DMS53 treated with DMSO at 0.1 percent for 48 hours (cell line): ENCODE data around the gene TSPY9.
"Not testable (repeated sequence)": the region's sequence is repeated elsewhere in the genome, so short reads cannot be mapped to it uniquely, and the experiment has no call there.

Source experiments
- DNase-seq: peaks from one replicate; lab custom pipeline; 2025; ENCODE audit not compliant: unreplicated experiment; lab: John Stamatoyannopoulos, UW

Gene TSPY9, protein sequence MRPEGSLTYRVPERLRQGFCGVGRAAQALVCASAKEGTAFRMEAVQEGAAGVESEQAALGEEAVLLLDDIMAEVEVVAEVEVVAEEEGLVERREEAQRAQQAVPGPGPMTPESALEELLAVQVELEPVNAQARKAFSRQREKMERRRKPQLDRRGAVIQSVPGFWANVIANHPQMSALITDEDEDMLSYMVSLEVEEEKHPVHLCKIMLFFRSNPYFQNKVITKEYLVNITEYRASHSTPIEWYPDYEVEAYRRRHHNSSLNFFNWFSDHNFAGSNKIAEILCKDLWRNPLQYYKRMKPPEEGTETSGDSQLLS

GRCh38 chrY:9486967-9487366, at the start of gene TSPY9:
Gene TSPY9 (plus strand): TSS chrY:9487267. CDS start chrY:9487313, 46 bp downstream.
- DNase-seq, result not testable (repeated sequence)

- DNase-seq, result not testable (repeated sequence)
These were observed 20.4 kb upstream of the TSPY9 start, which contains the start of gene TSPY1 for GRCh38 chrY:9466655-9467054. Gene TSPY1 (plus strand): TSS chrY:9466955. CDS start chrY:9467001, 46 bp downstream.

GRCh38 chrY:9504396-9504795, 17.3 kb downstream of the TSPY9 start:
- DNase-seq, result not testable (repeated sequence)

DNA sequence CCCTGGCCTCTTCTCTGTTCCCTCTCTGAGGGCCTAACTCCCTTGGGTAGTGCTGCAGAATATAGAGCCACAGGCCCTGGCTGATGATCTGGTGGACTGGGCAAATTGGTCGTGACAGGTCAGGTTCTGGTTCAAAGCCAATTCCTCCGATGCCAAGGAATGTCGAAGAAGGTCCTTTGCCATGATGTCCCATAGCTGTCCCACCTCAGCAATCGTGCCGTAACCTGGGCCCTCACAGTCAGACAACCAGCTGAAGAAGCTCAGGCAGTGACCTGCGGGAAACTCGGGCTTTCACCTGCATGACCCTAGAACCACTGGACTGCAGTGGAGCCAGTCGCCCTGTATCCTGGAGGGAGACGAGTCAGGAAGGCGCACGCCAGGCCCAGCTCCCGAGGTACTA, 29.2 kb downstream of the TSPY9 start:
- DNase-seq, result not testable (repeated sequence)

GRCh38 chrY:9527580-9527979, 40.5 kb downstream of the TSPY9 start, which contains the start of gene TSPY10:
Gene TSPY10 (plus strand): TSS chrY:9527880. CDS start chrY:9527926, 46 bp downstream.
- DNase-seq, result not testable (repeated sequence)
